IgD-negative memory B cell (primary cell): ENCODE measurements around the gene ELOVL5. TPM values are rescaled to one million over a fixed set of nuclear protein-coding genes. Genes with fewer than 3 reads are reported as not detected.
"Not testable (repeated sequence)": the region's sequence is repeated elsewhere in the genome, so short reads cannot be mapped to it uniquely, and the experiment has no call there.

Experiments used
- H3K27ac Mint-ChIP-seq, 3 donors: one replicate each; pipeline ENCODE4 v1.8.0; 2020 to 2022; ENCODE audit warnings: mild to moderate bottlenecking in 3 of 3, mixed read lengths in 3 of 3, moderate library complexity in 1 of 3
- H3K27me3 Mint-ChIP-seq: one replicate; pipeline ENCODE4 v1.8.0; 2021; ENCODE audit warnings: mixed read lengths
- H3K36me3 Mint-ChIP-seq: one replicate; pipeline ENCODE4 v1.8.0; 2020; ENCODE audit warnings: mild to moderate bottlenecking, mixed read lengths
- H3K4me1 Mint-ChIP-seq, 3 donors: one replicate each; pipeline ENCODE4 v1.8.0; 2020 to 2022; ENCODE audit warnings: mixed read lengths in 3 of 3, mild to moderate bottlenecking in 1 of 3
- H3K4me3 Mint-ChIP-seq, 4 donors: one replicate each; pipeline ENCODE4 v1.8.0; 2020 to 2022; ENCODE audit warnings: mild to moderate bottlenecking in 4 of 4, mixed read lengths in 4 of 4, moderate library complexity in 3 of 4
- H3K9me3 Mint-ChIP-seq, 3 donors: one replicate each; pipeline ENCODE4 v1.8.0; 2020 to 2021; ENCODE audit warnings: mixed read lengths in 3 of 3, mild to moderate bottlenecking in 1 of 3
- polyA plus RNA-seq: library from polyadenylated mRNA; unstranded; fragments of 300-500 nt; fragmentation: Illumina TruSeq; gene quantifications from one replicate; pipeline ENCODE4 v1.2.3, GENCODE V29; 2021

Gene ELOVL5
- 156 TPM for polyA plus RNA-seq

- Mint-ChIP-seq H3K9me3 (no peaks in the 10 kb centered on the region), H3K27me3 (no peaks in the 10 kb centered on the region), H3K4me1 (peaks cover 22 to 43% (median 40%) of the 10 kb centered on the region in 3 donors), H3K4me3 (peak within 1 kb of the TSS; percentile 82 to 98 (median 96)), H3K27ac (peak within 1 kb of the TSS; percentile 87 to 99 (median 98)), H3K36me3 (peaks cover 7% of the 10 kb centered on the region)
Observed at GRCh38 chr6:53348371-53349208, at the start of gene ELOVL5. Gene ELOVL5, minus strand, starts transcription at chr6:53348950. Its CDS starts 53,251 bp downstream, at chr6:53295699.

DNA sequence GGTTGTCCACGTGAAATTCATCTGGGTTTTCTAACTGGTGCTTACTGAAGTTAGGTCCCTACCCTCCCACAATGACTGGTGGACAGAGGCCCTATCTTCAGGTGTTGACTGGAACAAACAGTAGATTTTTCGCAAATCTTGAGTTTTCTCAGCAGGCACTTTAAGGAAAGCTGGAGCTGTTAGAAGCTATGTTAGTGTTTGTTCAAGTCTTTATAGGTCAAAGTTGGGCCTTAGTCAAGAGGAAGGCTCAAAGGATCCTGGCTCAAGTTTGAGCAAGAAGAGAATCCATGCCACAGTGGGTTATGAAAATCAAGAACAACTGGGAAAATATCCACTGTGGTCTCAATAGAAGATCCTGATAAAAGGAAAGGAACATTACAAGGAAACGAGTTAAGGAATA, 48.5 kb upstream of the ELOVL5 start:
- H3K36me3 Mint-ChIP-seq, result no peaks in the 10 kb centered on the region
- no peaks in the 10 kb centered on the region for H3K27me3 Mint-ChIP-seq
- peaks cover 0 to 2% (median 1%) of the 10 kb centered on the region in 3 donors for H3K4me1 Mint-ChIP-seq
- H3K9me3 Mint-ChIP-seq, result no peaks in the 10 kb centered on the region
- no peak overlapping the region for H3K27ac Mint-ChIP-seq
- H3K4me3 Mint-ChIP-seq, result no peak overlapping the region

- no peaks in the 10 kb centered on the region for H3K9me3 Mint-ChIP-seq
- H3K4me3 Mint-ChIP-seq, result no peak overlapping the region
- no peaks in the 10 kb centered on the region for H3K36me3 Mint-ChIP-seq
- no peak overlapping the region for H3K27ac Mint-ChIP-seq
- H3K4me1 Mint-ChIP-seq, result peaks cover 0 to 7% (median 1%) of the 10 kb centered on the region in 3 donors
- no peaks in the 10 kb centered on the region for H3K27me3 Mint-ChIP-seq
Observed at GRCh38 chr6:53395986-53396385, 47.2 kb upstream of the ELOVL5 start.

- Mint-ChIP-seq H3K4me3 (no peak overlapping the region), H3K4me1 (peaks cover 0 to 7% (median 0%) of the 10 kb centered on the region in 3 donors)
Observed at GRCh38 chr6:53394704-53395103, 46.0 kb upstream of the ELOVL5 start.

GRCh38 chr6:53391170-53391569, 42.4 kb upstream of the ELOVL5 start:
- H3K4me3 Mint-ChIP-seq, result no peak overlapping the region
- H3K36me3 Mint-ChIP-seq, result no peaks in the 10 kb centered on the region
- H3K27me3 Mint-ChIP-seq, result peaks cover 2% of the 10 kb centered on the region
- H3K27ac Mint-ChIP-seq, result no peak overlapping the region
- H3K9me3 Mint-ChIP-seq, result peaks cover 0 to 2% (median 0%) of the 10 kb centered on the region in 3 donors
- H3K4me1 Mint-ChIP-seq, result peaks cover 0 to 7% (median 0%) of the 10 kb centered on the region in 3 donors

More at GRCh38 chr6:53394704-53395103, 46.0 kb upstream of the ELOVL5 start:
- Mint-ChIP-seq H3K36me3 (no peaks in the 10 kb centered on the region), H3K27ac (no peak overlapping the region), H3K9me3 (no peaks in the 10 kb centered on the region), H3K27me3 (no peaks in the 10 kb centered on the region)

GRCh38 chr6:53390010-53390409, 41.3 kb upstream of the ELOVL5 start:
- peaks cover 0 to 2% (median 0%) of the 10 kb centered on the region in 3 donors for H3K9me3 Mint-ChIP-seq
- no peaks in the 10 kb centered on the region for H3K36me3 Mint-ChIP-seq
- no peak overlapping the region for H3K4me3 Mint-ChIP-seq
- H3K27ac Mint-ChIP-seq, result no peak overlapping the region
- peaks cover 0 to 7% (median 0%) of the 10 kb centered on the region in 3 donors for H3K4me1 Mint-ChIP-seq
- peaks cover 2% of the 10 kb centered on the region for H3K27me3 Mint-ChIP-seq

DNA sequence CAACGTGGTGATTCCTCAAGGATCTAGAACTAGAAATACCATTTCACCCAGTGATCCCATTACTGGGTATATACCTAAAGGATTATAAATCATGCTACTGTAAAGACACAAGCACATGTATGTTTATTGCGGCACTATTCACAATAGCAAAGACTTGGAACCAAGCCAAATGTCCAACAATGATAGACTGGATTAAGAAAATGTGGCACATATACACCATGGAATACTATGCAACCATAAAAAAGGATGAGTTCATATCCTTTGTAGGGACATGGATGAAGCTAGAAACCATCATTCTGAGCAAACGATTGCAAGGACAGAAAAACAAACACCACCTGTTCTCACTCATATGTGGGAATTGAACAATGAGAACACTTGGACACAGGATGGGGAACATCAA, 39.9 kb upstream of the ELOVL5 start:
- not testable (repeated sequence) for H3K27ac Mint-ChIP-seq, H3K4me1 Mint-ChIP-seq, H3K9me3 Mint-ChIP-seq, H3K4me3 Mint-ChIP-seq, H3K36me3 Mint-ChIP-seq, H3K27me3 Mint-ChIP-seq

- H3K27ac Mint-ChIP-seq, result peak overlapping the region in 1 of 3 donors; percentile 62
- no peaks in the 10 kb centered on the region for H3K4me1 Mint-ChIP-seq
- peaks cover 0 to 2% (median 0%) of the 10 kb centered on the region in 3 donors for H3K9me3 Mint-ChIP-seq
- H3K4me3 Mint-ChIP-seq, result no peak overlapping the region
- no peaks in the 10 kb centered on the region for H3K36me3 Mint-ChIP-seq
- H3K27me3 Mint-ChIP-seq, result peaks cover 2% of the 10 kb centered on the region
Observed at GRCh38 chr6:53382421-53382820, 33.7 kb upstream of the ELOVL5 start.

DNA sequence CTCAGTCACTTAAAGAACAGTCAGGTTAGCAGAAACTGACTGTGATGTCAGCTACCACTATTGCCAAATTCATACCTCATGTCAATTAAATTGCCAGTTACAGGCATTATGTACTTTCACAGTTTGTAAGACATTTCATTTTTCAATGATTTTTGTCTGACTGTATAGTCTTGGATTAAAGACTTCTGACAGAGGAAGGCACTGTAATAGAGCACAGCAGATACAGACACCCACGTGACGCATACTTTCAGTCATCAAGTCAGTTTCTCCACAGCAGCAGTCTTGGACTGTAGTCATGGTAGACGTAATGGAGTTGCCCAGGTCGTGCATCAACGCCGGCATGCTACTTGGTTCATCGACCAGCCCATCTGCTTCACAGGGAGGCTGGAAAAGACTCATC, 29.5 kb upstream of the ELOVL5 start:
- no peaks in the 10 kb centered on the region for H3K9me3 Mint-ChIP-seq
- no peaks in the 10 kb centered on the region for H3K36me3 Mint-ChIP-seq
- H3K27me3 Mint-ChIP-seq, result no peaks in the 10 kb centered on the region
- peaks cover 0 to 2% (median 0%) of the 10 kb centered on the region in 3 donors for H3K4me1 Mint-ChIP-seq
- no peak overlapping the region for H3K27ac Mint-ChIP-seq
- no peak overlapping the region for H3K4me3 Mint-ChIP-seq

- no peaks in the 10 kb centered on the region for H3K36me3 Mint-ChIP-seq
- peak overlapping the region in 1 of 3 donors; percentile 1 for H3K27ac Mint-ChIP-seq
- H3K4me1 Mint-ChIP-seq, result peaks cover 0 to 2% (median 0%) of the 10 kb centered on the region in 3 donors
- H3K27me3 Mint-ChIP-seq, result no peaks in the 10 kb centered on the region
- H3K4me3 Mint-ChIP-seq, result no peak overlapping the region
- no peaks in the 10 kb centered on the region for H3K9me3 Mint-ChIP-seq
Observed at GRCh38 chr6:53377793-53378192, 29.0 kb upstream of the ELOVL5 start.

DNA sequence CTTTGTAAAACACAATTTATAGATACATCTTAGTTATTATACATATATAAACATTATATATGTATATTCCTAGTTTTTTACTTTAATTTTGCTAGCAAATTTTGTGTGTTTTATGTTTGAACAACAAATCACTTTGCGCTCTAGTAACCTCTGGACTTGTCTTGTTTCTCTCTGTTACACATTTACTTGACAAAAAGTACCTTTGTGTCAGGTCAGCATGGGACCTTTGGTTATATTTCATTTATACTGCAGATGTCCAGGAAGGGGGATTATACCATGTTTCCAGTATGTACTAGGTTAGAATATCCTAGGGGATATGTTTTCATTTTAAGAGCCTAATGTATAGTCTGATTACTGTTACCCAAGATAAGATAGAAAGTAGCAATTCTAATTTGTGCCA, 28.5 kb upstream of the ELOVL5 start:
- Mint-ChIP-seq H3K36me3 (no peaks in the 10 kb centered on the region), H3K4me3 (no peak overlapping the region), H3K9me3 (no peaks in the 10 kb centered on the region), H3K27ac (no peak overlapping the region), H3K4me1 (peaks cover 0 to 2% (median 0%) of the 10 kb centered on the region in 3 donors), H3K27me3 (no peaks in the 10 kb centered on the region)

- Mint-ChIP-seq H3K9me3 (no peaks in the 10 kb centered on the region), H3K4me1 (peaks cover 0 to 2% (median 0%) of the 10 kb centered on the region in 3 donors), H3K36me3 (no peaks in the 10 kb centered on the region), H3K27ac (no peak overlapping the region), H3K27me3 (no peaks in the 10 kb centered on the region), H3K4me3 (no peak overlapping the region)
Observed at GRCh38 chr6:53376661-53377226, 28.0 kb upstream of the ELOVL5 start.

- H3K9me3 Mint-ChIP-seq, result no peaks in the 10 kb centered on the region
- H3K4me1 Mint-ChIP-seq, result peaks cover 0 to 2% (median 0%) of the 10 kb centered on the region in 3 donors
- no peaks in the 10 kb centered on the region for H3K27me3 Mint-ChIP-seq
- H3K4me3 Mint-ChIP-seq, result no peak overlapping the region
- no peak overlapping the region for H3K27ac Mint-ChIP-seq
- no peaks in the 10 kb centered on the region for H3K36me3 Mint-ChIP-seq
Observed at GRCh38 chr6:53375847-53376246, 27.1 kb upstream of the ELOVL5 start.

- Mint-ChIP-seq H3K4me3 (no peak overlapping the region), H3K27ac (no peak overlapping the region), H3K4me1 (peaks cover 0 to 2% (median 0%) of the 10 kb centered on the region in 3 donors), H3K9me3 (no peaks in the 10 kb centered on the region), H3K27me3 (no peaks in the 10 kb centered on the region), H3K36me3 (no peaks in the 10 kb centered on the region)
Observed at GRCh38 chr6:53373638-53374037, 24.9 kb upstream of the ELOVL5 start.

DNA sequence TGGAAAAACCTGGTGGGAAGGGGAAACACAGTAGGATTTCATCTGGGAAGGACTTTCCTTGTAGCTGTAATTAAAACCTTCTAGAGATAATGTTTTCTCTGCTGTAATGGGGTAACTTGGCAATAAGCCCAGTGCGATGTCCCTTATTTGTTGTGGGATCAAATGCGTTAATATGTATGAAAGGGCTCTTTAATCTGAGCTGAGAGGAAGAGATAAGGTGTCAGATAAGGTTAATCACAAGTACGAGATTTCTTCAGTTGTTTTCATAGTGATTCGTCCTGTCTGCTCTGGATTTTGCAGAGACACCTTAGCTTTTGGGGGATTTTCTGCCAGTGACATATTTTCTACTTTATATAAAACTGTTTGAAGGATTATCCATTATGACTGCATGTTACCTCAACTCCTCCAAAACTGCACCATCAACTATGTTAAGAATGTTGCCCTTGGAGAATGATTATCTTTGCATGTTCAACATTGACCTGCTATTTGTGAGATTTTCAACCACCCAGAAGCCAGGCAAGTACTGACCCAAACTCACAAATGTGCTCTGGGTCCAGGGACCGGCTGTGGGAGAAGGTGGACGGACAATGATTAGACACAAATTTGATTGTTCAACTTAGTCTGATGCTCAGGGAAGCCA, 21.2 kb upstream of the ELOVL5 start:
- no peaks in the 10 kb centered on the region for H3K27me3 Mint-ChIP-seq
- peaks cover 0 to 5% (median 2%) of the 10 kb centered on the region in 3 donors for H3K9me3 Mint-ChIP-seq
- peaks cover 1 to 3% (median 3%) of the 10 kb centered on the region in 3 donors for H3K4me1 Mint-ChIP-seq
- no peaks in the 10 kb centered on the region for H3K36me3 Mint-ChIP-seq
- H3K4me3 Mint-ChIP-seq, result no peak overlapping the region
- no peak overlapping the region for H3K27ac Mint-ChIP-seq
